Head of caudate nucleus (tissue), 42 donors: ENCODE data around the gene ZNF672.
"Not testable (repeated sequence)": the region's sequence is repeated elsewhere in the genome, so short reads cannot be mapped to it uniquely, and the experiment has no call there.

ENCODE experiments used
- DNase-seq, 42 donors: peaks; one replicate each; pipeline versions ENCODE4 v3.0.0 to v3.0.0-alpha.2; 2020 to 2021; ENCODE audit warnings: mixed read lengths in 7 of 42
- intact Hi-C: fragments of 100-400 bp; cut with DNase I; formaldehyde crosslinking; loops from one replicate; pipeline ENCODE4 v1.15.0; 2022

The ZNF672 gene

GRCh38 chr1:248837781-248838356 is at the start of gene ZNF672:
ZNF672 (plus strand) TSS chr1:248838224; CDS start chr1:248847275, 9,051 bp downstream.
- intact Hi-C loops = loop anchor here (2.0 kb wide), 1 partner anchor 37 kb away; no protein-coding TSS in a partner anchor
- peak; percentile 93 to 99 (median 98) for DNase-seq

GRCh38 chr1:248788327-248788726 is 49.7 kb upstream of the ZNF672 start:
- intact Hi-C loops = no loop called here

GRCh38 chr1:248789337-248789736 is 48.7 kb upstream of the ZNF672 start:
- DNase-seq, intact Hi-C loops: not testable (repeated sequence)

More at GRCh38 chr1:248788327-248788726, 49.7 kb upstream of the ZNF672 start:
- no peak for DNase-seq

- intact Hi-C loops = no loop called here
- DNase-seq = no peak
Observed at GRCh38 chr1:248790456-248790855, 47.6 kb upstream of the ZNF672 start.

GRCh38 chr1:248791010-248791409 is 47.0 kb upstream of the ZNF672 start:
- intact Hi-C loops = no loop called here
- DNase-seq = peak in 1 of 42 donors; percentile 4

- intact Hi-C loops = no loop called here
- DNase-seq = peak in 1 of 42 donors; percentile 14
Observed at GRCh38 chr1:248792342-248792741, 45.7 kb upstream of the ZNF672 start.

- intact Hi-C loops = no loop called here
- peak in 1 of 42 donors; percentile 4 for DNase-seq
Observed at GRCh38 chr1:248793592-248793991, 44.4 kb upstream of the ZNF672 start.

- peak in 1 of 42 donors; percentile 24 for DNase-seq
- intact Hi-C loops = not testable (repeated sequence)
Observed at GRCh38 chr1:248794663-248795062, 43.4 kb upstream of the ZNF672 start.

GRCh38 chr1:248798791-248799190 is 39.2 kb upstream of the ZNF672 start:
- DNase-seq = no peak
- intact Hi-C loops = no loop called here

- no peak for DNase-seq
- intact Hi-C loops = no loop called here
Observed at GRCh38 chr1:248800459-248800858, 37.6 kb upstream of the ZNF672 start.

- no peak for DNase-seq
Observed at GRCh38 chr1:248802454-248802853, 35.6 kb upstream of the ZNF672 start.

GRCh38 chr1:248803501-248803900 is 34.5 kb upstream of the ZNF672 start:
- DNase-seq = peak in 1 of 42 donors; percentile 18
- intact Hi-C loops = not testable (repeated sequence)

More at GRCh38 chr1:248802454-248802853, 35.6 kb upstream of the ZNF672 start:
- intact Hi-C loops = no loop called here

- intact Hi-C loops = loop anchor here (5.0 kb wide), 1 partner anchor 183 kb away; no protein-coding TSS in a partner anchor
- peak in 1 of 42 donors; percentile 42 for DNase-seq
Observed at GRCh38 chr1:248804771-248805681, 33.0 kb upstream of the ZNF672 start.

GRCh38 chr1:248805876-248806275 is 32.1 kb upstream of the ZNF672 start:
- intact Hi-C loops = loop anchor here (5.0 kb wide), 1 partner anchor 184 kb away; no protein-coding TSS in a partner anchor
- peak in 1 of 42 donors; percentile 41 for DNase-seq

GRCh38 chr1:248807067-248807737 is 30.8 kb upstream of the ZNF672 start:
- intact Hi-C loops = loop anchor here (5.0 kb wide), 1 partner anchor 185 kb away; no protein-coding TSS in a partner anchor
- peak; percentile 57 to 88 (median 75) for DNase-seq

- intact Hi-C loops = loop anchor here (5.0 kb wide), 1 partner anchor 187 kb away; no protein-coding TSS in a partner anchor
Observed at GRCh38 chr1:248808876-248809275, 29.1 kb upstream of the ZNF672 start.

GRCh38 chr1:248810000-248810726 is 27.9 kb upstream of the ZNF672 start:
- intact Hi-C loops = loop anchor here (5.0 kb wide), 1 partner anchor 188 kb away; no protein-coding TSS in a partner anchor
- DNase-seq = peak in 1 of 42 donors; percentile 37

More at GRCh38 chr1:248808876-248809275, 29.1 kb upstream of the ZNF672 start:
- peak in 1 of 42 donors; percentile 18 for DNase-seq
